ENCODE data around the gene RIBC1.

GRCh38 chrX:53441531-53442321, 19.1 kb downstream of the RIBC1 start:
- TF ChIP-seq NFIC (IDR thresholded peaks at IDR 0.05; ENCODE audit: low read depth, low read length) (no peak), CTCF (IDR thresholded peaks at IDR 0.05 in 2 of 3, conservative IDR thresholded peaks at IDR 0.05 in 1 of 3; ENCODE audit: control insufficient read depth in 2 of 3, extremely low read depth in 1 of 3, insufficient read depth in 1 of 3, low read depth in 3 of 3, low read length in 3 of 3) (no peak), EZH2 (IDR thresholded peaks at IDR 0.05; ENCODE audit: borderline replicate concordance, control insufficient read depth, low read depth, low read length) (no peak), RCOR1 (conservative IDR thresholded peaks at IDR 0.05; ENCODE audit: low read depth, low read length) (no peak)
